GM11168 (cell line): Measurements from ENCODE around the gene NAA20.

Experiments
- in situ Hi-C: fragments of 300-500 bp; cut with MboI; formaldehyde crosslinking; loops from one replicate; pipeline ENCODE4 v1.12.0; 2022; ENCODE audit warnings: low sequenced_read_pairs; ENCODE audit not compliant: unreplicated experiment

NAA20 gene

GRCh38 chr20:20012541-20012940 is 4.6 kb upstream of the NAA20 start:
- in situ Hi-C loops, result no loop called here

GRCh38 chr20:20014659-20015058 is 2.5 kb upstream of the NAA20 start:
- in situ Hi-C loops, result no loop called here

DNA sequence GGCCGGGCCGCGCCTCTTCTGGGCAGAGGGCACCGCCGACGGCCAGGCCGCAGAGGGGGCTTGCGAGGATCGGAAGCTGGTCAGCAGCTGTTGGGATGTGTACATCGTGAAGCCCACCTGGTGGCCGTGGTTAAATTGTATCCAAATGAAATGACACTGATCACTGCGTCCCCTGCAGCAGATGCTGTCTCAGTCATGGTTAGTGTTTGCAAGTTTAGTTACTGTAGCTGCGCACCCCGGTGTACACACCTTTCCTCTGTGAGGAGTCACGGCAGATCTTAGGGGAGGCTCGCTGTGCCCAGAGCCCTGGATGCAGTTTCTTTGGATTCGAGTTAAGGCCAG is 653 bp downstream of the NAA20 start:
- in situ Hi-C loops, result no loop called here

DNA sequence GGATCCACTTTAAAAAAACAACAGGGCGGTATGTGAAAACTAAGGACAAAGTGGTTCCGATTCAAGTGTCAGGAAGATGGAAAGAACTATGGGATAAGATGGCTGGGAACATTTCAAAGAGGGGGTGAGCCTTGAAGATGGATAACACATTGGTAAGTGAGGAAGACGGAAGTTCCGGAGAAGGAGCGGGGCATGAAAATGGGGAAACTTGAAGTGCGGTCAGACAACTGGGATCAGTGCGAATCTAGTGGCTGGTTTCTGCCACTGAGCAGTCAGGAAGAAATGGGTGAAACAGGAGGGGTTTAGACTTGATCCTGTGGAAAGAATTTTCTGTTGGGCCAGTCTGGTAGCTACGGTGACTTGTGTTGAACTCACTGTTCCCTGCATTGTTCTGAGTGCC is 1.2 kb downstream of the NAA20 start:
- in situ Hi-C loops, result no loop called here

DNA sequence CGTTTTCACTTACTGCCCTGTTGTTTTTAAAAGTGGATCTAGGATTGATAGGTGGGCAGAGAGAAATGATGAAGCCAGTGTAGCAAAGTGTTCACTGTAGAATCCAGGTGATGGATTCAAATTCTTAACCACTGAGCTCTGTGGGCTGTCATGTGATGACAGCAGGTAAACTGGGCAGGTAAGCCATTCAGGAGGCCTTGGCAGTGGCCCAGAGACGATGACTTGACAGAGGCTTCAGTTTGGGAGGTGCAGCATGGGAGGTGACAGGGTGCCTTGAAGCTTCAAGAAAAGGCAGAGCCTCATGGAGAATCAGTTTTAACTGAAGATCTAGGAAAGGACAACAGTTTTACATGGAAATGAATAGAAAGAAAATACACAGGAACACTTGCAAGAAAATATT is 2.0 kb downstream of the NAA20 start:
- in situ Hi-C loops, result no loop called here

GRCh38 chr20:20020908-20021307 is 3.7 kb downstream of the NAA20 start:
- in situ Hi-C loops, result no loop called here

DNA sequence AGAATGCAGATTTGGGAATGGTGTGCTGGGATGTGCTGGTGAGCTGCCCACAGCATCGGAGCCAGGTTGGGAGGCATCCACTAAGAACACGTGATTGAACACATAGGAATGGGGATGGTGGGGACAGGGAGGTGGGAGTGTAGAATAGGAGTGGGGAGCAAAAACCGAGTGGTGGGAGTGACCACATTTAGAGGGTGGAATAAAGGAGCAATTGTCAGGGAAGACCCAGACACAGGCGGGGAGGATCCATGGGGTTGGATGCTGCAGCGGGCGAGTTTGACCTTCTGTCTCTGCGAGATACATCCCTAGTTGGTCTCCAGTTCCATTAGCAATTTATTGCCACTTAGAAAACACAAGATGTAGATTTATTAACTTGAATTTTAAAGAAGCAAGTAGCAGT is 4.7 kb downstream of the NAA20 start:
- in situ Hi-C loops, result no loop called here

DNA sequence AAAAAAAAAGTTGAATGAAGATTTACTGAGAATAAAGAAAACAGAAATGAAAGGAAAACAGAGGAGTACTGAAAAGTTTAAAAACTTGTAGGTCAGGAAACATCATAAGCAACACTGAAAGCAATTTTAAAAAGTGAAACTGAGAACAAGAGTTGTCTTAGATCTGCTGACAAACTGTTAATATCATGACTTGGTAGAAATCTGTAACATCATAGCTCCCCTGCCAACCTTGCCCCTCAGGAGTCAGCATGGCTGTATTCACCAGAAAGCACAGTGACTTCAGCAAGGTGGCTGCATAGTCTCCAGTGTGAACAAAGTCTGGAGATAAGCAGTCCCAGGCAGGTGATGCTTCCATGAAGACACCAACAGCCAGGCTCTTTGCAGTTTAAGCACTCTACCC is 5.3 kb downstream of the NAA20 start:
- in situ Hi-C loops, result no loop called here

DNA sequence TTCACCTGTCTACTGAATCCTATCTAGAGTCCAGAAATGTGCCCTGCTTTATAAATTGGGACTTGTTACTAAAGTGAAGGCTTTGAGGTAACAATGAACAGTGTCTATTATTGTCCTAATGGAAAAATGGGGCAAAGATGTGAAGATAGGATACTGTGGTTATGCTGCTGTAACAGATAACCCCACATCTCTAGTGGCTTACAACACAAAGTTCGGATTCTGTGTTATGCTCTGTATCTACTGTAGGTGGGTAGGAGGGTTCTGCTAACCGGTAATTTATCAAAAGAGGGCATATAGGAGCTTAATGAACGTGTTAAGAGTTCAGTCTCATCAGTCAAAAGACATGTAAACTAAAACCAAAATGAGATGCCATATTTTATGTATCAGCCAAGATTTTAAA is 6.2 kb downstream of the NAA20 start:
- in situ Hi-C loops, result no loop called here

DNA sequence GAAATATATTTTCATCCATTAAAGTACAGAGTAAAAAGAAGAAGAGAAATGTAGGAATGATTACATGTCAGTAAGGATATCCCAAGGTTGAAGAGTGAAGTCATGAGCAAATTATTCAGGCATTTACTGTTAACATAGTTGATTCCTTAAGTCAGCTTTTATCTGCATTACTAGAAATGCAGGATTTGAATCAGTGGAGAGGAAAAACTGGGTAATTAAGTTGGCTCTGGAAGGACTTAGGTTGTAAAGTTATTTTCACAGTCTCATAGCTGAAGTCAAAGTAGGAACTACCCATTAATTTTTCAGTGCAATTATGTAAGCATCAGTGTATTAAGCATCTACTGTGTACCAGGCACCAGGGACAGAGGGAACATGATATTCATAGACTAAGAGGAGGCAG is 7.8 kb downstream of the NAA20 start:
- in situ Hi-C loops, result no loop called here

DNA sequence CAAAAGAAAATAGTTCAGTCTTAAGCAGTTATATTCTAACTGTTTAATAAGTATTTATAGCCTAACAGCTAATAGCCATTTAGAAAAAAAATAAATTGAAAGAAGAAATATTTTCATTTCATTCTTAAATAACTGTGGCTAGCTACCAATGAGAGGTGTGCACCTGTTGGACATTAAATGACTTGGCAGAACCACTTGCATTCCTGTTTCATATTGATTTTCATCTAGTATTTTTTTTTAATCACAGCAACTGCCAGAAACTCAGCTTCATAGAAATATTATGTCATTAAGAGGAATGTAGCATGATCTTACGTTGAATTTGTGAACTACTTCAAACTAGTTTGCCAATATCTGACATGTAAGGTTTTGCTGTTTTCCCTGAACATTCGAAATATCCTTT is 10.1 kb downstream of the NAA20 start:
- in situ Hi-C loops, result no loop called here

DNA sequence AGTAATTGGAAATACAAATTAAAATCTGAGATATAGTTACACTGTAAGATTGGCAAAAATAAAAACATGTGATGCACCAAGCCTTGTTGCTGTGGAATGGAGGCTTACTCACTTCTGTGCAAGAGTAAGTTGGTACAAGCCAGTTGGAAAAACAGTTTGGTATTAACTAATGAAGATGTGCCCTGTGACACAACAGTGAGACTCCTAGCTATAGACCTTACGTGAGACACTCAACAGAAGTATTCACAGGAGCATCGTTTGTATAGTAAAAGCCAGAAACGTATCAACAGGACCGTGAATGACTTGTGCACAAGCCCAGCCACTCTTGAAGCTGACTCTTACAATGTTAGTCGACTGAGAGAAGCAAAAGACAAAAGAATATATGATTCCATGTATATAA is 14.6 kb downstream of the NAA20 start:
- in situ Hi-C loops, result no loop called here

DNA sequence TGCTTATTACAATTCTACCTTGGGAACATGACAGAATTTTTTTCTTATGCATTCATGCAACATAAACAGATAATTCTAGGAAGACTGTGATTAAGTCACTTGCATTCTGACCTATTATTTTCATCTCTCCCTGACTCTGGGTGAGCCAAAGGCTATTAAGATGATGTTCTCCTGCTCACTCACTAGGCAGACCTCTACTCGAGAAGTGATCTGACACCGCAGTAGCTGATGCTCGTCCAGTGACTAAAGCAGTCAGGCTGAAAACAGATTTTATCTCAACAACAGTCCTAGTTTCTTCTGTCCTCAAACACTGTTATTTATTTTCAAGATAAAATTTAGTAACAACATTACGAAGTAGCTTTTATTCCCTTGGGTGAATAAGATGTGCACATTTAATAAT is 17.3 kb downstream of the NAA20 start:
- in situ Hi-C loops, result no loop called here

DNA sequence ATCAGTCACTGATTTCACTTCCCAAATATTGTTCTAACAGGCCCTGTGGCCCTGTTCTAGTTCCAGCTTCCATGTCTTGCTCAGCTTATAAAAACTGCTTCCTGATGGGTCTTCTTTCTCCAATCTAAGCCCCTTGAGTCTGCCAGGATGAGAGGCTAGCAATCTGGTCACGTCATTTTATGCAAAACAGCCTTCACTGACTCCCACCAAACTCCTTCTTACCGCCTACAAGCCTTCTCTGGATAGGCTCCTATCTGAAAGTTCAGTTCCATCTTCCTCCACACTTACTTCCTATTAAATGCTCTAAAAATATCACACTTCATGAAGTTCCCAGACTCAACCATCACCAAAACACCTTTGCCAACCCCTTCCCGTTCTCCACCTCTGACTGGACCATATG is 19.6 kb downstream of the NAA20 start:
- in situ Hi-C loops, result no loop called here

DNA sequence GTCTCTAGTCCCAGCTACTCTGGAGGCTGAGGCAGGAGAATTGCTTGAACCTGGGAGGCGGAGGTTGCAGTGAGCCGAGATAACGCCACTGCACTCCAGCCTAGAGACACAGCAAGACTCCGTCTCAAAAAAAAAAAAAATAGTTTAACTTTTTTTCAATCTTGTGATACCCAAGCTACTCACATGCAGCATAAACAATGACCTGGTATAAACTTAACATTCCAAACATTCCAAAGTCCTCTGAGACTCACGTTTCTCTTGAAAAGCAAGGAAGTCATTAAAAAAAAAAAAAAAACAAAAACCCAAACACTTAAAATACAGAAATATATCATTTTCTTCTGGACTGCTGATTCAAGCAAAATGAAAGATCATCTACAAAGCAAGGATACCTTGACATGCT is 20.8 kb downstream of the NAA20 start:
- in situ Hi-C loops, result no loop called here

DNA sequence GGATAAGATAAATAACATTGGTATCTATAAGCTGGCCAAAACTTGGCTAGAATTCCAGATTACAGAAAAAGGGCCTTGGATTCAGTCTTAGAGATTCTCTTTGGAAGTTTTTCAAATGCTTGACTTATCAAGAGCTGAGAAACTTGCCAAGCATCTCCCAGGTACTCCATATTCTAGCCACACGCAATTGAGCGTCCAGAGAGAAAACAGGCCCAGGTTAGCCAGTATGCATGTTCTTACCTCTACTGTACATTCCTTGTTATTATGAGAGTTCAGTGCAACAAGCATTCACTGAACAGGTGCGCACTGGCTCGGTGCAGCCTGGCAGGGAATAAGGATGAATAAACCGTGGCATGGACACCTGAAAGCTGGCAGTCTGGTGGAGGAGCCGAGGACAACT is 21.4 kb downstream of the NAA20 start:
- in situ Hi-C loops, result no loop called here

GRCh38 chr20:20039752-20040387 is 22.7 kb downstream of the NAA20 start:
- in situ Hi-C loops, result no loop called here

GRCh38 chr20:20051767-20052073 is 34.6 kb downstream of the NAA20 start:
- in situ Hi-C loops, result no loop called here

DNA sequence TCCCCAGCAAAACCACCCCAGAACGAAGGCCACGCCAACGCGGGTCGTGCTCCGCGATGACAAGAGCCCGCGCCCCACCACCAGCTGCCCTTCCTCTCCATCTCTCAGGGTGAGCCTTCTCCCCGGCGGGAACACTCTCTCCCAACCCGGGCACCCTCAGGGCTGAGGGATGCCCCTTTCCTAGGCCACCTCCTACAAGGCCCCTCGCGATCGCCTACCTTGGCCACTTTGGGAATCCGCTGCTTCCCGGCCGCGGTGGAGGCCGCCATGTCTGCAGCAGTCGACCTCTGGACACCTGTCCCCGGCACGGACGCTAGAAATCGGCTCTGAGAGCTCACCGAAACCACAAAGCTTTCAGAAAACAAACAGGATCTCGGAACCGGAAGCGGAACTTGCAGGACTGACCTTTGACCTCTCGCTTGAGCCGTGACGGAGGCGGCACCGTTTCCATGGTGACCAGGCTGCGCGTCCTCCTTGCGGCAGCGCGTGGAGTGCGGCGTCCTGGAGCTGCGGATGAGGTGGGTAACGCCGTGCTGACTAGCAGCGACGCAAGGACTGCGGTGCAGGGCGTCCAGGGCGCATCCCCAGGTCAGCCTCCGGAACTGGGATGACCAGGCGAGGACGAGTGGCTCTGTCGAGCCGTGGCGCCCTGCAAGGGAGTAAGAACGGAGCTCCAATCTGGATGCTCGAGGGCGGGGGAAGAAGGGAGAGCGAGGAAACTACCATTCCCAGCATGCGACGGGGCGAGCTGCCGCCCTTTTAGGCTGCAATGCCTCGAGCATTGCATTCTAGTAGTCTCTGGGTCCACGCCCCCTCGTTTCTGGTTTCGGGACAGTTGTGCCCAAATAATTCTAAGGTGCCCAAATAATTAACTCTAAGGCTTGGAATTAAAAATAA is 35.2 kb downstream of the NAA20 start, which contains the start of the genes CFAP61 and CRNKL1:
CFAP61 (plus strand) TSS at position 459 of the 897 bp plus-strand sequence. CDS start 4,122 bp downstream, outside the sequence.
CRNKL1 (minus strand) TSS at position 393 of the 897 bp plus-strand sequence; CDS start at position 269, 124 bp downstream.
- in situ Hi-C loops, result no loop called here

GRCh38 chr20:20060234-20060998 is 43.3 kb downstream of the NAA20 start:
- in situ Hi-C loops, result no loop called here
